DND-41 (cell line): Measurements from ENCODE around the gene BRF1.

Source experiments
- CTCF ChIP-seq: IDR thresholded peaks from 2 replicates; pipeline ENCODE4 v1.5.1; 2012; ENCODE audit warnings: borderline replicate concordance, low read length, moderate library complexity, mild to moderate bottlenecking; ENCODE audit not compliant: poor library complexity, severe bottlenecking; ENCODE audit errors: extremely low read depth
- EZH2 ChIP-seq: IDR thresholded peaks from 3 replicates; pipeline ENCODE4 v1.6.1; 2012; ENCODE audit warnings: borderline replicate concordance, low read depth, mild to moderate bottlenecking, moderate library complexity, low read length, inconsistent platforms; ENCODE audit not compliant: severe bottlenecking

GRCh38 chr14:105280525-105280924, 20.3 kb downstream of the BRF1 start:
- TF ChIP-seq CTCF: no peak
- no peak for TF ChIP-seq EZH2
